ENCODE measurements around the gene SLC14A1. TPM values are rescaled to one million over a fixed set of nuclear protein-coding genes. Genes with fewer than 3 reads are reported as not detected.

The SLC14A1 gene
- total RNA-seq, 2 experiments from 2014 or later, result 5.2 to 5.3 TPM

DNA sequence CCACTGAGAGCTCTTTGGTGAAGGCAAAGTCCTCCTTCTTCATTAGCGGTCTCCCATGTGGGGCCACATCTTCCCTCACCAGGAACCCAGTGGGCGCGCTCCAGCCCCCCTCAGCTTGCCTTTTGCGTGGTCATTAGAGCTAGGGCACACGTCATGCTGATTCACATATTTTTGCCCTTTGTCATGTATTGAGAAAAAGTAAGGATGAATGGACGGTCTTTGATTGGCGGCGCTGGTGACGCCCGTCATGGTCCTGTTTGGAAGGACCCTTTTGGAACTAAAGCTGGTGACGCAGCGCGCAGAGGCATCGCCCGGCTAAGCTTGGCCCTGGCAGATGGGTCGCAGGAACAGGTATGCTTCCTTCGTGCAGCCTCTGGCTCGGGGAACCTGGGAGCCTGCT is 3.1 kb downstream of the SLC14A1 start:
- Histone ChIP-seq H3K36me3 (ENCODE audit: insufficient read depth, low read length) (peaks cover 4% of the 10 kb centered on the region), H3K27ac (ENCODE audit: low read depth in 1 of 2, low read length in 2 of 2) (no peak overlapping the region), H3K4me1 (ENCODE audit: insufficient read depth, low read length) (peaks cover 3% of the 10 kb centered on the region), H3K27me3 (ENCODE audit: control insufficient read depth in 1 of 2, insufficient read depth in 2 of 2, low read length in 2 of 2) (no peaks in the 10 kb centered on the region), H3K4me3 (ENCODE audit: low read length) (no peak overlapping the region), H3K9me3 (ENCODE audit: control insufficient read depth in 1 of 2, insufficient read depth in 1 of 2, low read length in 2 of 2) (peaks cover 0 to 5% of the 10 kb centered on the region in 2 experiments)
- H3K9me3 Mint-ChIP-seq, result no peaks in the 10 kb centered on the region
- no peaks in the 10 kb centered on the region for H3K4me1 Mint-ChIP-seq (ENCODE audit: low read depth)
- H3K27me3 Mint-ChIP-seq, result no peaks in the 10 kb centered on the region
- no peak for TF ChIP-seq CTCF (IDR thresholded peaks at IDR 0.05)
- no peaks in the 10 kb centered on the region for H3K36me3 Mint-ChIP-seq (ENCODE audit: low read depth)
- H3K4me3 Mint-ChIP-seq, result no peak overlapping the region
- ATAC-seq (ENCODE audit: poor library complexity) (no peak), DNase-seq (no peak)
- H3K27ac Mint-ChIP-seq, result no peak overlapping the region
- POLR2A ChIA-PET, result interaction anchor here (0.6 kb wide), 1 partner anchor 40 kb away, joined by 3 read pairs; no protein-coding TSS in a partner anchor
- intact Hi-C loops (cut with DNase I, micrococcal nuclease), result no loop called here
- CTCF ChIA-PET, result no interaction called here

GRCh38 chr18:45728336-45729010 is 4.5 kb downstream of the SLC14A1 start:
- peaks cover 0 to 5% of the 10 kb centered on the region in 2 experiments for H3K9me3 ChIP-seq (ENCODE audit: control insufficient read depth in 1 of 2, insufficient read depth in 1 of 2, low read length in 2 of 2)
- intact Hi-C loops (cut with DNase I, micrococcal nuclease), result no loop called here
- ChIA-PET CTCF (no interaction called here), POLR2A (no interaction called here)
- no peaks in the 10 kb centered on the region for H3K4me1 ChIP-seq (ENCODE audit: insufficient read depth, low read length)
- no peak for ATAC-seq (ENCODE audit: poor library complexity)
- H3K36me3 Mint-ChIP-seq (ENCODE audit: low read depth), result no peaks in the 10 kb centered on the region
- no peaks in the 10 kb centered on the region for H3K27me3 Mint-ChIP-seq
- TF ChIP-seq CTCF (IDR thresholded peaks at IDR 0.05), result no peak
- H3K4me3 ChIP-seq (ENCODE audit: low read length), result no peak overlapping the region
- H3K9me3 Mint-ChIP-seq, result no peaks in the 10 kb centered on the region
- H3K27ac ChIP-seq (ENCODE audit: low read depth in 1 of 2, low read length in 2 of 2), result no peak overlapping the region
- H3K4me3 Mint-ChIP-seq, result no peak overlapping the region
- no peak overlapping the region for H3K27ac Mint-ChIP-seq
- no peaks in the 10 kb centered on the region for H3K4me1 Mint-ChIP-seq (ENCODE audit: low read depth)
- no peaks in the 10 kb centered on the region for H3K27me3 ChIP-seq (ENCODE audit: control insufficient read depth in 1 of 2, insufficient read depth in 2 of 2, low read length in 2 of 2)
- peaks cover 4% of the 10 kb centered on the region for H3K36me3 ChIP-seq (ENCODE audit: insufficient read depth, low read length)
- no peak for DNase-seq

GRCh38 chr18:45730832-45731575 is 7.0 kb downstream of the SLC14A1 start:
- DNase-seq (no peak), ATAC-seq (ENCODE audit: poor library complexity) (no peak)
- no peak overlapping the region for H3K27ac ChIP-seq (ENCODE audit: low read depth in 1 of 2, low read length in 2 of 2)
- no peaks in the 10 kb centered on the region for H3K27me3 Mint-ChIP-seq
- no peaks in the 10 kb centered on the region for H3K9me3 Mint-ChIP-seq
- H3K36me3 Mint-ChIP-seq (ENCODE audit: low read depth), result no peaks in the 10 kb centered on the region
- intact Hi-C loops (cut with DNase I, micrococcal nuclease), result no loop called here
- no peaks in the 10 kb centered on the region for H3K4me1 ChIP-seq (ENCODE audit: insufficient read depth, low read length)
- CTCF ChIA-PET, result no interaction called here
- no peaks in the 10 kb centered on the region for H3K27me3 ChIP-seq (ENCODE audit: control insufficient read depth in 1 of 2, insufficient read depth in 2 of 2, low read length in 2 of 2)
- H3K4me3 Mint-ChIP-seq, result no peak overlapping the region
- POLR2A ChIA-PET, result interaction anchor here (0.7 kb wide), 1 partner anchor 46 kb away, joined by 3 read pairs; no protein-coding TSS in a partner anchor
- no peak overlapping the region for H3K27ac Mint-ChIP-seq
- no peak for TF ChIP-seq CTCF (IDR thresholded peaks at IDR 0.05)
- no peak overlapping the region for H3K4me3 ChIP-seq (ENCODE audit: low read length)
- H3K4me1 Mint-ChIP-seq (ENCODE audit: low read depth), result no peaks in the 10 kb centered on the region
- H3K9me3 ChIP-seq (ENCODE audit: control insufficient read depth in 1 of 2, insufficient read depth in 1 of 2, low read length in 2 of 2), result peaks cover 0 to 5% of the 10 kb centered on the region in 2 experiments
- peaks cover 4% of the 10 kb centered on the region for H3K36me3 ChIP-seq (ENCODE audit: insufficient read depth, low read length)
